Activated B cell treated with CpG ODN at 0.5 μM for 24 hours (primary cell): ENCODE measurements around the gene U2SURP. TPM values are rescaled to one million over a fixed set of nuclear protein-coding genes. Genes with fewer than 3 reads are reported as not detected.

Experiments used
- ATAC-seq: fragments of 200-7000 bp; cut with Tn5 transposase; one replicate; pipeline ENCODE4 v1.10.0; 2021; ENCODE audit warnings: low read depth, mild to moderate bottlenecking, moderate library complexity
- CTCF ChIA-PET: fragments of 350-600 bp; sonication (Branson Sonifier 250); formaldehyde crosslinking; loops from one replicate; lab custom pipeline; 2021; ENCODE audit warnings: antibody characterized with exemption; lab: Charles Lee
- POLR2A ChIA-PET: fragments of 350-600 bp; sonication (Branson Sonifier 250); formaldehyde crosslinking; loops from one replicate; lab custom pipeline; 2021; ENCODE audit warnings: antibody characterized with exemption; lab: Charles Lee
- DNase-seq: peaks from one replicate; pipeline ENCODE4 v3.0.0; 2022
- H3K27ac Mint-ChIP-seq: one replicate; pipeline ENCODE4 v1.8.0; 2020; ENCODE audit warnings: mixed read lengths
- H3K27me3 Mint-ChIP-seq: one replicate; pipeline ENCODE4 v1.8.0; 2021; ENCODE audit warnings: mixed read lengths
- H3K36me3 Mint-ChIP-seq: one replicate; pipeline ENCODE4 v1.8.0; 2021; ENCODE audit warnings: low read depth, mixed read lengths
- H3K4me1 Mint-ChIP-seq: one replicate; pipeline ENCODE4 v1.8.0; 2021; ENCODE audit warnings: mixed read lengths
- H3K4me3 Mint-ChIP-seq: one replicate; pipeline ENCODE4 v1.8.0; 2020; ENCODE audit warnings: mild to moderate bottlenecking, mixed read lengths
- H3K9me3 Mint-ChIP-seq: one replicate; pipeline ENCODE4 v1.8.0; 2020; ENCODE audit warnings: mixed read lengths
- CTCF ChIP-seq: fragments of 200-600 bp; IDR thresholded peaks from one replicate; pipeline ENCODE4 v1.8.0; 2022; ENCODE audit warnings: antibody characterized with exemption, mild to moderate bottlenecking
- intact Hi-C: fragments of 100-400 bp; cut with micrococcal nuclease; formaldehyde crosslinking; loops from one replicate; pipeline ENCODE4 v1.15.1; 2024
- total RNA-seq: library from RNA; stranded (reverse); gene quantifications from 2 replicates; pipeline ENCODE4 v1.2.3, GENCODE V29; 2022

The U2SURP gene
- total RNA-seq, 1 donor from 2014 or later: 131 TPM

GRCh38 chr3:143090976-143091837, 89.8 kb downstream of the U2SURP start:
- intact Hi-C loops: no loop called here
- ChIA-PET POLR2A (no interaction called here), CTCF (no interaction called here)
- Mint-ChIP-seq H3K9me3 (peaks cover 2% of the 10 kb centered on the region), H3K27me3 (no peaks in the 10 kb centered on the region), H3K4me3 (no peak overlapping the region), H3K27ac (no peak overlapping the region), H3K4me1 (no peaks in the 10 kb centered on the region), H3K36me3 (no peaks in the 10 kb centered on the region)
- ATAC-seq (no peak), DNase-seq (no peak)
- no peak for TF ChIP-seq CTCF

- POLR2A ChIA-PET: interaction anchor here (0.6 kb wide), 1 partner anchor 9 kb away, joined by 3 read pairs; no protein-coding TSS in a partner anchor
- Mint-ChIP-seq H3K4me1 (no peaks in the 10 kb centered on the region), H3K27ac (no peak overlapping the region), H3K27me3 (no peaks in the 10 kb centered on the region), H3K4me3 (no peak overlapping the region), H3K9me3 (peaks cover 2% of the 10 kb centered on the region), H3K36me3 (no peaks in the 10 kb centered on the region)
- DNase-seq (no peak), ATAC-seq (no peak)
- TF ChIP-seq CTCF: no peak
- intact Hi-C loops: no loop called here
- CTCF ChIA-PET: no interaction called here
These were observed 90.8 kb downstream of the U2SURP start for GRCh38 chr3:143092191-143092590.

DNA sequence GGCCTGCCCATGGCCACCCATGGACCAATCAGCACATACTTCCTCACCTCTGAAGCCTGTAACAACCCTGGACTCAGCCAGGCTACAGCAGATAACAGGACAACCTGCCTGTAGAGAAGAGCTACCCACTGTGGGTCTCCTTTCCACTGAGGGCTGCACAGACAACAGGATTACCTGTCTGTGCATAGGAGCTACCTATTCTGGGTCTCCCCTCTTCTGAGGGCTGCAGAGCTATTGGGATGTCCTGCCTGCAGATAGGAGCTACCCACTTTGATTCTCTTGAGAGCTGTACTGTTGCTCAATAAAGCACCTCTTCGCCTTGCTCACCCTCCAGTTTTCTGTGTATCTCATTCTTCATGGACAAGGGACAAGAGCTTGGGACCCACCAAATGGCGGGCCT, 94.4 kb downstream of the U2SURP start:
- H3K9me3 Mint-ChIP-seq: peaks cover 2% of the 10 kb centered on the region
- POLR2A ChIA-PET: no interaction called here
- CTCF ChIA-PET: no interaction called here
- intact Hi-C loops: no loop called here
- ATAC-seq (no peak), DNase-seq (no peak)
- no peak for TF ChIP-seq CTCF
- no peak overlapping the region for H3K4me3 Mint-ChIP-seq
- no peak overlapping the region for H3K27ac Mint-ChIP-seq
- H3K36me3 Mint-ChIP-seq: no peaks in the 10 kb centered on the region
- H3K27me3 Mint-ChIP-seq: no peaks in the 10 kb centered on the region
- no peaks in the 10 kb centered on the region for H3K4me1 Mint-ChIP-seq

DNA sequence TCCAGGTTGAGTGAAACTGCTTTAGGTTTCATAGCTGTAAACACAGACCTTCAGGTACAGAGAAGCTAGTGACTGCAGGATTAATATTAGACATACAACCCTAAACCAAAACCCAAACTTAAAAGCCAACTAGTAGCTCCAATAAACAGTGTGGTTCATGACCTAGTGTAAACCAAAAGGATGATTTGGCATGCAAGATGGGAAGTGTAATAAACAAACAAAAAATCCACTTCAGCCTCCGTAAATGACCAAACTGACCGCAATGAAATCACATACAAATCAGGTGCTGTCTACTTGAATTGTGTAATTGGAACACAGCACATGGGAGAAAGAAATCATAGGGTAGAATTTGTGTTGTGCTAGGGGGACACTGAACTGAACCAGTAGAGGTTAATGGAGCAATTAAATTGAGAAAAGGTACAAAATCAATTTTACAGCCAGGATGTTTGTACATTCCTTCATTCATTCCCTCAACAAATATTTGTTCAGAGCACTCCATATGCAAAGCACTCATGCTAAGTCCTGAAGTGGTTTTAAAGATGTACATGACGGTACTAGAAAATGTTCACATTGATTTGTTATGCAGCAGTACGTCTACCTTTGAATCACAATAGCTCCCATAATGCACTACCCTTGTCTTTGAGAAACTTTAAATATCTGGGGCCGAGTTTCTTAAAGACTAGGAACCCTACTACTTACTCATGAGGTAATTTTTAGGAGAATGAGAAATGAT, 96.8 kb downstream of the U2SURP start:
- Mint-ChIP-seq H3K4me3 (no peak overlapping the region), H3K9me3 (peaks cover 2% of the 10 kb centered on the region), H3K27me3 (peaks cover 5% of the 10 kb centered on the region), H3K4me1 (no peaks in the 10 kb centered on the region), H3K36me3 (no peaks in the 10 kb centered on the region), H3K27ac (no peak overlapping the region)
- intact Hi-C loops: no loop called here
- CTCF ChIA-PET: no interaction called here
- DNase-seq (no peak), ATAC-seq (no peak)
- POLR2A ChIA-PET: interaction anchor here (1.0 kb wide), 1 partner anchor 14 kb away, joined by 3 read pairs; no protein-coding TSS in a partner anchor
- no peak for TF ChIP-seq CTCF

DNA sequence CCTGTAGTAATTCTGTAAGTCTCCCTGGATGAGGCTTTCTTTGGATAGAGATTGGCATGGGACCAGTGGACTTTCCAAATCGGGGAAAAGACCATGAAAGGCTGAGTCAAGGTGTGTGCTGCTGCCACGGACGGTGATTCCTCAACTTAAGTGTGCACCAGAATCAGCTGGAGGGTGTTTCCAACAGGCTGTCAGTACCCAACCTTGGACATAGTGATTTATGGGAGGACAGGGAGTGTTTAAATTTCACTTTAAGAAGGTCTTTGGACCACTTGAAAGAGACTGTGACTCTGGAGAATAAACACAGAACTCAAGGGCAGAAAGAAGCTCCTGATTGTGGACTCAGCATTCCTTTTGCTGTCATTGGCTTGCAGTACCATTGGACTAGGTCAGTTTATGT, 97.8 kb downstream of the U2SURP start:
- Mint-ChIP-seq H3K36me3 (no peaks in the 10 kb centered on the region), H3K4me1 (peaks cover 3% of the 10 kb centered on the region), H3K9me3 (peaks cover 2% of the 10 kb centered on the region), H3K27ac (no peak overlapping the region), H3K27me3 (peaks cover 5% of the 10 kb centered on the region), H3K4me3 (no peak overlapping the region)
- ChIA-PET CTCF (no interaction called here), POLR2A (no interaction called here)
- no peak for TF ChIP-seq CTCF
- no peak for DNase-seq
- ATAC-seq: no peak
- intact Hi-C loops: no loop called here
